ENCODE results near the gene OR4A47.
"Not testable (repeated sequence)": the region's sequence is repeated elsewhere in the genome, so short reads cannot be mapped to it uniquely, and the experiment has no call there.

OR4A47 gene

GRCh38 chr11:48488493-48488892 lies at the start of gene OR4A47:
OR4A47 (plus strand) TSS chr11:48488793; CDS start chr11:48488793, 0 bp downstream.
- DNase-seq (ENCODE audit: low read depth, low spot score), result not testable (repeated sequence)

GRCh38 chr11:48455909-48456308 lies 32.7 kb upstream of the OR4A47 start:
- not testable (repeated sequence) for DNase-seq (ENCODE audit: low read depth, low spot score)

- DNase-seq (ENCODE audit: low read depth, low spot score), result not testable (repeated sequence)
Measured at GRCh38 chr11:48473966-48474365, 14.6 kb upstream of the OR4A47 start.

DNA sequence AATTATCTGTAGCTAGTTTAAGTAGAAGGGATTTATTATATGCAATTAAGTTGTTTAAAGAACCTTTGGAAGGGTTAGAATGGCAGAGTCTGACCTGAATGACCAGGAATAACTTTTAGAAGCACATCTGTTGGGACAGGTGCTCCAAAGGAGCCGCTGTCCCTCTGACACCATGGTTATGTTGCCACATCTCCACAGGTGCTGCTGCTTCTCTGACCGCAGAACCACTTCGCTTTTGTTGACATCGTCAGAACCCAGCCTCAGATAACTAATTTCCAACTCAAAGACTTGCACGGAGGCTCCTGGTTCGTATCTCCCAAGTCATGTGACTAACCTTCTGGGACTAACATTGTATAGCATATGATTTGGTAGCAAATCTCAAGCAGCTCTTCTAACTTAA lies 13.9 kb upstream of the OR4A47 start:
- DNase-seq (ENCODE audit: low read depth, low spot score), result not testable (repeated sequence)

DNA sequence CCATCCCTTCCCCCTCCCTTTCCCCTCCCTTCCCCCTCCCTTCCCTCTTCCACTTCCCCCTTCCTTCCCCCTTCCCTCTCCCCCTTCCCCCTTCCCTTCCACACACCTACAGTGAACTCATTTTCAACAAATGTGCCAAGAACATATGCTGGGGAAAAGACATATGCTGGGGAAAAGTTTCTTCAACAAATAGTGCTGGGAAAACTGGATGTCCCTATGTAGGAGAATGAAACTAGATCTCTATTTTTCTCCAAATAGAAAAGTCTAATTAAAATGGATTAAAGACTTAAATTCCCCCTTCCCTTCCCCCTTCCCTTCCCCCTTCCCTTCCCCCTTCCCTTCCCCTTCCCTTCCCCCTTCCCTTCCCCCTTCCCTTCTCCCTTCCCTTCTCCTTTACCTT lies 17.6 kb downstream of the OR4A47 start:
- not testable (repeated sequence) for DNase-seq (ENCODE audit: low read depth, low spot score)

DNA sequence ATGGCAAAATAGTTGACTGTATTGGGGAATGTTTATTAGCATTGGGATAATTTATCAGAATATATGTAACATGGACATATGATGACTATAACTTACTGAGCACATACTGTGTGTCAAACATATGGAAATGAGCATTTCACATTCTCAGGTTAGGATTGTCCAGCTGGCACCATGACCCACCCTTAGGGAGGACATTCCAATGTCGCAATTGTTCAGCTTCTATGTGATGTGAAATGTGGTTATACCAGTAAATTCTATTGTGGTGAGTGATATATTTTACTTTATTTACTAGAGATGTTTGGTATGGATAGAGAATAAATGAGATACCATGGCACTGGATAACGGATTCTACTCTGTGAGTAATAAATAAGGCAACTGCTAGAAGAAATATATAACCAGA lies 50.4 kb downstream of the OR4A47 start:
- no peak for DNase-seq (ENCODE audit: low read depth, low spot score)
